ENCODE results near the gene XRCC4.

DNA sequence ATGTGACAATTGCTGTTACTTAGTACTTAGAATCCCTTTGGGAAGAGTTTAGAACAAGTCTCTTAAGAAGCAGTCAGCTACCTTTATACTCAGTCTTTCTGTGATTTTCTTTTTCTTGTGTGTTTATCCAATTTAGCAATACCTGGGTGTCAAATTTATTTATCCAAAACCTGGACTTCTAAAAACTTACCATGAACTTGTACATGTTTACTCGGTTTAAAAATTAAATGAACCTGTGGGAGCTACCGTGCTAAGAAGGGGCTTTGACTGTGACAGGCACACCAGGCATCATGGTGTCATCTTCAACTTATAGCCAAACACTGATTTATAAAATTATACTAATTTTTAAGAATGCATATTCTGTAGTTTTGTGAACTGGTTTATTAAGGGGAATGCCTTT, 96.5 kb downstream of the XRCC4 start:
- TF ChIP-seq, protein P1, sequence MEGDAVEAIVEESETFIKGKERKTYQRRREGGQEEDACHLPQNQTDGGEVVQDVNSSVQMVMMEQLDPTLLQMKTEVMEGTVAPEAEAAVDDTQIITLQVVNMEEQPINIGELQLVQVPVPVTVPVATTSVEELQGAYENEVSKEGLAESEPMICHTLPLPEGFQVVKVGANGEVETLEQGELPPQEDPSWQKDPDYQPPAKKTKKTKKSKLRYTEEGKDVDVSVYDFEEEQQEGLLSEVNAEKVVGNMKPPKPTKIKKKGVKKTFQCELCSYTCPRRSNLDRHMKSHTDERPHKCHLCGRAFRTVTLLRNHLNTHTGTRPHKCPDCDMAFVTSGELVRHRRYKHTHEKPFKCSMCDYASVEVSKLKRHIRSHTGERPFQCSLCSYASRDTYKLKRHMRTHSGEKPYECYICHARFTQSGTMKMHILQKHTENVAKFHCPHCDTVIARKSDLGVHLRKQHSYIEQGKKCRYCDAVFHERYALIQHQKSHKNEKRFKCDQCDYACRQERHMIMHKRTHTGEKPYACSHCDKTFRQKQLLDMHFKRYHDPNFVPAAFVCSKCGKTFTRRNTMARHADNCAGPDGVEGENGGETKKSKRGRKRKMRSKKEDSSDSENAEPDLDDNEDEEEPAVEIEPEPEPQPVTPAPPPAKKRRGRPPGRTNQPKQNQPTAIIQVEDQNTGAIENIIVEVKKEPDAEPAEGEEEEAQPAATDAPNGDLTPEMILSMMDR (IDR thresholded peaks at IDR 0.05): no peak
- TF ChIP-seq EP300 (IDR thresholded peaks at IDR 0.05) (no peak), POLR2A (IDR thresholded peaks at IDR 0.05) (no peak), POLR2AphosphoS5 (IDR thresholded peaks at IDR 0.05) (no peak)

Data from sigmoid colon (tissue), 4 donors.